ENCODE measurements around the gene YWHAG.

The YWHAG gene

DNA sequence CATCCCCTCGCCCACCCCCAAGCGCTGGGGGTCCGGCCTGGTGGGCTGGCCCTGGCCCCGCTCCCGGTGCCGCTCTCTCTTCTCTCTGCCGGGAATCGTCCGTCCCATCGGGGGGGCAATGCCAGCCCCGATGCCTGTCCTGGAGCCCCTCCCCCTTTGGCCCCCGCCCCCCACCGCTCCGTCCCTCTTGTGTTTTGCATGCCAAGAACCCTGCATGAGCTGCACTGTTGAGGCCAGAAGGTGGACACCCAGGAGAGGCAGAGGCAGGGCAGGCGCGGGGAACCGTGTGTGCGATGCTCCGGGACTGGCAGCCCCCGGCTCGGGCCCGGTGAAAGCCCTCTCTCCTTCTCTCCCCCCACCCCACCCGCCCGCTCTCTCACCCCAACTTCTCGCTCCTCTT lies 78.4 kb downstream of the YWHAG start:
- no peak for TF ChIP-seq CTCF (IDR thresholded peaks at IDR 0.05; ENCODE audit: low read depth, low read length)
- in situ Hi-C loops (cut with HindIII; ENCODE audit: low sequenced_read_pairs), result no loop called here
- DNase-seq (ENCODE audit: low read depth, low spot score), result no peak
- H3K4me3 ChIP-seq (ENCODE audit: low read depth, low read length), result no peak overlapping the region

DNA sequence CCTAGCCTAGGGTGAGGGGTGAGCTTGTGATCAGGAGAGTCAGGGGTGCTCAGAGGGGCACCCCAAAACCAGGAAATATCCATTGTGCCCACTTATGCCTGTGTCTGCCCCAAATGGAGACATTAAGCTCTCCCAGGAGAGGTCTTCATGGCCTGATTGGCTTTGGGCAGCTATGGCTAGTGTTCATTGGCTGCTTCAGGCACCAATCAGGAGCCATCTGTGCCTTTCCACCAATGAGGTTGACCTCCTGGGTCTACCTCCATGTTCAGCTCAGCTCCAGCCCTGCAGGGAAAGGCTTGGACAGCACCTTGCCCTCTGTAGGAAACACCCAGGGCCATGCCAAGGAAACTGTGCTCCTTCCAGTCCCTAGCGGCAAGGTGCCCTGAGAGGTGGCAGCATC lies 80.3 kb downstream of the YWHAG start:
- in situ Hi-C loops (cut with HindIII; ENCODE audit: low sequenced_read_pairs), result no loop called here

More for the DNA sequence above, 80.3 kb downstream of the YWHAG start:
- no peak overlapping the region for H3K4me3 ChIP-seq (ENCODE audit: low read depth, low read length)
- no peak for DNase-seq (ENCODE audit: low read depth, low spot score)
- TF ChIP-seq CTCF (IDR thresholded peaks at IDR 0.05; ENCODE audit: low read depth, low read length), result no peak

Data from astrocyte of the spinal cord (primary cell).